NCI-H146 (cell line): Measurements from ENCODE around the gene PRKCE.

Experiments
- DNase-seq: peaks from one replicate; lab custom pipeline; 2025; lab: John Stamatoyannopoulos, UW

PRKCE gene

DNA sequence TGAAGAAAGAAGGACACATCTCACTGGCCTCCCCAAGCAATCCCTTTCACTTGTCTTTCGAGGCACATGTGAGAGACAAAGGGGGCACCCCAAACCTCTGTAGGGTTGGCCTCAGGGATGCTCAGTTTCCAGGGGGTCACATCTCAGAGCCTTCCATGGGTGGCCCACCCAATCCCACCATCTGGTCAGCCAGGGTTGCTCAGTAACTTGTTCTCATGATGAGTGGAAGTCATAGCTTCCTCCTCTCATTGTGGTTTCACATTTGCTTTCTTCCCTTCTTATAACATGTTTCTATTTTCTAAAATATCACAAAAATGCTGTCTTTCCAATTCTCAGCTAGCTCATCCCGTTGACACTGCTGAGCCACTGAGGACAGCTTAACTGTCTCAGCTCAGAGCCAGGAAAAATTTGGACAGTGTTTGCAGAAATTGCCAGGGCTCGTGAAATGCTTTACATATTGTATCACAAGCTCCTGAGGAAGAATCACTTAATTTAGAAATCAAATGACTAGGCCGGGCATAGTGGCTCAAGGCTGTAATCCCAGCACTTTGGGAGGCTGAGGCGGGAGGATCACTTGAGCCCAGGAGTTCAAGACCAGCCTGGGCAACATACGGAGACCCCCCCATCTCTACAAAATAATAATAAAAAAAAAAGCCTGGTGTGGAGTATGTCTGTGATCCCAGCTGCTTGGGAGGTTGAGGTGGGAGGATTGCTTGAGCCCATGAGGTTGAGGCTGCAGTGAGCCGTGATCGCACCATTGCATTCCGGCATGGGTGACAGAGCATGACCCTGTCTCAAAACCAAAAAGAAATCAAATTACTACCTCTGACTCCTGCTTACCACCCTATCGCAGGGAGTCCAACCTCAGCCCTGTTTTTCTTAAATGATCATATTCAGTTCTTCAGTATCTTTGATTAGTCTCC is 129.3 kb downstream of the PRKCE start:
- no peak for DNase-seq

DNA sequence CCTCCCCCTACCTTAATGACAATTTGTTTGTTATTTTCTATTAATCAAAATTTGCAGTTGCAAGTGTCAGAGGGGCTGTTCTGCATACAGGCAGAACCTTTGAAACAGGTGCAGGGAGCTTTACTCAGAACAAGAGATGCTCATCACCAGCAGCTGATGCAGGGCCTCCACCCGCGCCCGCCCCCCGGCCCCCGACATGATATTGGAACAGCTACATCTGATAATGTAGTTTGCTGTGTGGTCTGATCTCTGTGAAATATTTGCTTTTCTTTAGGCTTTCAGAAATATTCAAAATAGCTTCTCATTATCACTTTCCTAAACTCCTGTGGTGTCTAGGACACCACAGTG is 130.0 kb downstream of the PRKCE start:
- DNase-seq, result no peak

DNA sequence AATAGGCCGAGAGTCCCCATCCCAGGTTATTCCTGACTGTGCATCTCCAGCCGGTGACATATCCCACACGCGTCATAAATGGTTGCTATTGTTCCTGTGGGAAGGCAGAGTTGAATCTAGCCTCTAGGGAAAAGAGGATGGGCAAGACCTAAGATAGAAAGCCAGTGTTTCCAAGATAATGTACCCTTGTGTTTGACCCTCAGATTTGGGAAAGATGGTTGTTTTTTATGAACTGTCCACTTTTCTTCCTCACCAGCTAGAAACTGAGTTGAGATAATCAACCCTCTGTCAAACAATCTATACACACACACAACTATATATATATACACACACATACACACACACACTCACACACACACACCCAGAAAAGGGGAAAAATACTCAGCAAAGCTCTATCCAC is 131.0 kb downstream of the PRKCE start:
- no peak for DNase-seq

DNA sequence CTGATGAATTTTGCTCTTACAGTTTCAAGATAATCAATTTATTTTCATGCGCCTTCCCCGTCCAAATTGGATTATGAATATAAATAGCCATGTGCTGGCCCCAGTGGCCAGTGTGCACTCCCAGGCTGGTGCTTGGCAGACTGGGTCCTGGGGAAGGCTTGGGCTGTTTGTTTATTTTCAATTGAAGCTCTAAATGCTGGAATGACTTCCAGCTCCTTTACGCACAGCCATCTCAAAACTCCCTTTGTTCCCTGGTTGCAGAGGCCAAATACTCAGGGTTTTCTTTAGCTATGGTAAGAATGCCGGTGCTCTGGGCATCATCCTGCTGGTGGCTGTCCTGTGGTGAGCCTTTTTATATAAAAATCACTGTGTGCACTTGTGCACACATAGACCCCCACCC is 131.5 kb downstream of the PRKCE start:
- DNase-seq, result peak; percentile 19

DNA sequence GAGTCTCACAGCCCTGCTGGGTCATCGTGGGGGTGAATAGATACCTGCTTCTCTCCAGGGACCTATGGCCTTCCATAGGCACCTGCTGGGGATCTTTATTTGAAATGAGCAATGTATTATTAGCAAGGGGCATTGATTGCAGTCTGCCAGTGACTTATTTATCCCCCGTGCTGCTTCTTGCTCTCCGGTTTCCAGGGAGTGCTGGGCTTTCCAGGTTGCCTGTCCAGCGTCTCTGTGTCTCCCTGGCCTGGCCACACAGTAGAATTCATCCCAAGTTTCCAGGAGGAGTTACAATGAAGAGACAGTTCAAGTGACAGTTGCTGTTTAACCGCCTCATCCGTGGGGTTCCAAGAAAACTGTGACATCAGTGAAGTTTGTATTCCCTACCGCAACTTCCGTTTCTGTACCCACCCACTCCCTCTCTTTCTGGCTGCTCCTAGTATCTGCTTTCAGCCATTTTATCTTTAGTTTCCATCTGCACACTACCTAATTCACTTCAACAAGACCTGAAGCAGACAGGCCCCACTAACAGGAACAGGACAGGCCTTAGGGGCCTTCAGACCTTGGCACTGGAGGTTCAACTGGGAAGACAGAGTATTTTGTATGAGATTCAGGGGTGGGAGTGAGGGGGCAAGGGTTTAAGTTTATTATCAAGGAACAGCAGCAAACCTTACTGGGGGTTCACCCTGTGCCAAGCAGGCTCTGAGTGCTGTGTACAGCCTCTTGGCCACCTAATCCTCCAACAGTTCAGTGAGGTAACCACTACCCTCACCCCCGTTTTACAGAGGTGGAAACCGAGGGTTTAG is 134.8 kb downstream of the PRKCE start:
- DNase-seq, result no peak

DNA sequence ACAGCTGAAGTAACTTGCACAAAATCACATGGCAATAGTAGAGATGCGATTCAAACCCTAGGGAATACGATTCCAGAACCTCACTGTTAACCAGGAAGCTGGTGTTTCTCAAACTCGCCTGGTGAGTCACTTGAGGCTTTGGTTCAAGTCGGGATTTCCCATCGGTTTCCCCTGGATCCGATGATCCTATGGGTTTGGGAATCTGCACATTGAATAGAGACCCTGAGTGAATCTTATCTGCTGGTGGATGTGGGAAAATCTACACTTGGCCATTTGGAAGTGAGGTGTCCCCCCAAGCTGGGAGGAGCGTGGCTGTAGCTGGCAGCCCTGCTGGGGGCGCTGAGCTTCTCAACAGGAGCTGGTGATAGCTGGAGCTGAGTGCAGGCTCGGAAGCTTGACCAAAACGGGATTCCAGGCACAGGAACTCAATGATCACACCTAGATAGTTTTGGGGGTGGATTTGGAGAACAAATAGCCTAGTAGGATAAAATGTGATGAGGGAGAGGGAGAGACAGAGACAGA is 135.4 kb downstream of the PRKCE start:
- DNase-seq, result no peak

DNA sequence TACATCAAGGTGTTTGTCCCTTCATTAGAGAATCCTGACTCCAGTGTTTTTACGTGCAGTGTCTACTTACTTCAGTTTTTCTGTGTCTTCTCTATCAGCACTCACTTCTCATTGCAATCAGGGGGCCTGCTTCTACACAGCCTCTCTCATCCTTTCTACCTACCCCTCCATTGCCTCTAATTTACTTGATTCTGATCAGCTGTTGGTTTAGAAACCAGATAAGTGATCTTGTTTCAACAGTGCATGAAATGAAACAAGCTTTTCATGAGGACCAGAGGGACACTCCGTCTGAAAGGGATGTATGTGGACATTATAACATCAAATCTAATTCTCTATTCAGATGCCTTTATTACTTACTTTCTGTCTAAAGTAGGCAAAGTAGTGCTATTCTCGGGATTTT is 136.9 kb downstream of the PRKCE start:
- no peak for DNase-seq

DNA sequence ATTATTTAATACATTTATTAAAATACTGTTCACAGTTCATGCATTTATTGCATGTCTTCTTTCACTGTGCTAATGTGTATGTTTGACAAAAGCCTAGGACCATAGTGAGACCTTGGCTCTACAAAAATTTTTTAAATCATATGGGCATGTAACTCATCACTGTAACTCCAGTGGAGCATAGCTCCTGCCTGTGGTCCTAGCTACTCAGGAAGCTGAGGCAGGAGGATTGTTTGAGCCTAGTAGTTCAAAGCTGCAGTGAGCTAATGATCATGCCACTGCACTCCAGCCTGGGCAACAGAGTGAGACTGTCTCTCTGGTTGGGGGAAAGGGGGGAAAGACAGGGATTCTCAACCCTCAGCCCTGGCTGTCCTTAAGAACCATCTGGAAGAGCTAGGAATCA is 137.8 kb downstream of the PRKCE start:
- no peak for DNase-seq

DNA sequence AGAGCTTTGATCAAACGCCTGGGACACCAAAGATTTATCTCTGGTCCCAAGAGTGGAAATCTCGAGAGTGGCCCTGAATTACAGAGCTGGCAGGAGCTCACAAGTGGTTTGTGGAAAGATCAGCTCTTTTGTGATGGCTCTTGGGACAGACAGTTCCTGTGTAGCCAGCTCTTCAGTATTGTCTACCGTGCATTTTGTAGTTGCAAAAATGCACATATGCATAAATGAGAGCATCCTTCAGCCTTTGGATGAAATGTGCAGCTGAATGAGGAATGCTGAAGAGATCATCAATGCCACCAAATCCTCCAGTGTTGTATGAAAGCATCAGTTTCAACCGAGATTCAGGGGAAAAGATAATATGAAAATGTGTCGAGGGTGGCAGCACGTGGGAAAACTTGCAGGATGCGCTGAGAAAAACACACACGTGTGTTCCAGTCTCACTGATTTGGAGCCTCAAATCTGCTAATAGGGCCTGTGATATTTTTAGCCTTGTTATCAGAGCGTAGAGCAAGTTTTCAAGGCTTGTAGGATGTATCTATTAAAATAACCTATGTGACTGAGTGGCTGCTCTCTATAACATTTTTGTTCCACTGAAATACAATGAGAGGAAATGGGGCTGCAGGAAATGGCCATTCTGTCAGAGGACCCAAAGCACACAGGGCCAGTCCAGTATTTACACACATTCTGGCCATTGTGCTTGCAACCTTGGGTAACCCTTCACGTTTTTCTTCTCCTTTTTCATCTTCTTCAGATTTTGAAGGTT is 138.7 kb downstream of the PRKCE start:
- no peak for DNase-seq

DNA sequence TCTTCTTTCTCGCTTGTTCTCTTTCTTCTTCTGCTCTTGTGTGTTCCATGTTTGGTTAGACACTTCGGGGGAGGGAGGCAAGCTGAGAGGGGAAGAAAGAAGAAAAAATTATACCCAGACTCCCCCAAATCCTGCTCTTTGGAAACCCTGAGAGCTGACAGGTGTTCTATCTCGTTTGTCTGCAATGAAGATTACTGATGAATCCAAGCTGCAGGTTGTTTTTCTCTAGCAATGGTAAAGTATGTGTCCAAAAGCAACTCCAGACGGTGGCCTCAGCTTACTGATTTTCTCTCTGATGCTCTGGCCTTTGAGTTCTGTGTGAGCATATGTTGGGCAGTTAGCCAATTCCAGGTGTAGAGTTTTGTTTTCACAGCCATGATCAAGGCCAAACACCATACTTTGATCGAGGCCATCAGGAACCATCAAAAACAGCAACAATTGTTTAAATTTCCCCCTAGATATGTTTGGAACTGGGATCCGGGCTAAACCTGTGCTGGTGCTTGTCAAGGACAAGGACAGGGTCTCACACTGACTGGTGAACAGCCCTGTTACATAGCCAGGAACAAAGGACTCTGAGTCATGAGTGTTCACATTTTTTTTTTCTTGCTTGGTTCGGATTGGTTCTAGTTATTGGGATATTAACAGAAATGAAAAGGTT is 142.0 kb downstream of the PRKCE start:
- DNase-seq, result no peak

DNA sequence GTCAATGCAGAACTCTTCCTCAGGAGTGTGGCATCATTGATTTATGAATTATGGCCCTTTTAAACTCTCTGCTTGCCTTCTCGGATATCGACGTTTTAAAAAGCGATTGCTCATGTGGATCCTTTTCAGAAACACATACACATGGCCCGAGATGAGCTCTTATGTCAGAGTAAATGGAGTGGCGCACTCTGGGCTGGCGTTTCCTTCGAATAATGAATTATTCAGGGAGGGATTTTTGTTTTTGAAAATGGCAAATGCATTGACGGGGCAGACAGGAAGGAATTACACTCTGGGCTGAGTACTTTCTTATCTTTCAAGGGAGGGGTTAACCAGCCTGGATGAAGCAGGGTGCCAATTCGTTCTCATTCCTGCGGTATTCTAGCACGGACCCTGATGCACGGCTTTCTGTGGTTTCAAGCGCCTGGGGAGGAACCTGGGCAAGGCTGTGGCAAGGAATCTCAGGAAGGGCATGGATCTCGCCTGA is 142.7 kb downstream of the PRKCE start:
- no peak for DNase-seq

DNA sequence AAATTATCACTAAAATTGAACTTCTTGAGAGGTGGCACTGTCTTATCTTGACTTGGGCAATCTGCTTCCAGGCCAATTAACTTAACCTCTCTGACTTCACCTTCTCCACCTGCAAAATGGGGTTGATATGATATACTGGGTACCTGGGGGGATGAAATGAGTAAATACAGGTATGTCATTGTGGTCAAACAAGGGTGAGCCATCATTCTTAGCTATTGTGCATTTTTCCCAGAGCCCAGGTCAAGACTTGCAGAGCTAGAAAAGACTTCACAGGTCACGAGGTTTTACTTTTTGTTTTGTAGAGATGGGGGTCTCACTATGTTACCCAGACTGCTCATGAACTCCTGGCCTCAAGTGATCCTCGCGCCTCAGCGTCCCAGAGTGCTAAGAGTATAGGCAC is 145.0 kb downstream of the PRKCE start:
- DNase-seq, result no peak

DNA sequence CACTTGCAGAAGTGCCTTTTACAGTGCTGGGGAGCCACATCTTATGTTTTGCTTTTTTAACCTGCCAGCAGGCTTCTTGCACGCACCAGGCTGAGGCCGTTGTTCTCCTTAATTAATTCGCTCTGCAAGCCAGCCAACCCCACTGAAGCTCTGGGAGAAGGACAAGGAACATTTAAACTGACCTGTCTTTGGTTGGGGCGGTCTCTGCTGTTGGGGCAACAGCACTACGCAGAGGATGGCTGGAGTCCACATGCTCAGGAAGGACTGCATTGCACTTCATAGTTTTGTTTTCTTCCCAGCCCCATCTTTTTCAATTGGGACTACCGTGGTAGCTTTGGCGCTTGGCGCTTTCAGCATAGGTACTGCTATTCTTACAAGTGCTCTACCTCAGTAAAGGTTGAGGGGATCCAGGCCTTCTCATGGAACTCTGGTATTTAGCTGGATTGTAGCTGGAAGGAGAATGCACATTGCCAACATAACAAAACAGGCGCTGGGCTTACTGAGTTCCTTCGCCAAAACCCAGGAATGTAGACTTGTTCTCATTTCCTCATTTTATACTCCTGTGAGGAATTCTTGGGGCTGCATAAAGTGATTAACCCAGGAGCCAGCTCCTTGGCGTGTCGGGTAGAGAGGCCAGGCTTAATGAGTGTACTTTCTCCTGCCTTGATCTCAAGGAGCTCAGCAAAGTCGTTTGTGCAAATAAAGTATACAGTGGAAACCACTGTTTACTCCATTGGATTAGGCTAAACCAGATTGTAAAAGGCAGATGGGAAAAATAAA is 146.2 kb downstream of the PRKCE start:
- no peak for DNase-seq

DNA sequence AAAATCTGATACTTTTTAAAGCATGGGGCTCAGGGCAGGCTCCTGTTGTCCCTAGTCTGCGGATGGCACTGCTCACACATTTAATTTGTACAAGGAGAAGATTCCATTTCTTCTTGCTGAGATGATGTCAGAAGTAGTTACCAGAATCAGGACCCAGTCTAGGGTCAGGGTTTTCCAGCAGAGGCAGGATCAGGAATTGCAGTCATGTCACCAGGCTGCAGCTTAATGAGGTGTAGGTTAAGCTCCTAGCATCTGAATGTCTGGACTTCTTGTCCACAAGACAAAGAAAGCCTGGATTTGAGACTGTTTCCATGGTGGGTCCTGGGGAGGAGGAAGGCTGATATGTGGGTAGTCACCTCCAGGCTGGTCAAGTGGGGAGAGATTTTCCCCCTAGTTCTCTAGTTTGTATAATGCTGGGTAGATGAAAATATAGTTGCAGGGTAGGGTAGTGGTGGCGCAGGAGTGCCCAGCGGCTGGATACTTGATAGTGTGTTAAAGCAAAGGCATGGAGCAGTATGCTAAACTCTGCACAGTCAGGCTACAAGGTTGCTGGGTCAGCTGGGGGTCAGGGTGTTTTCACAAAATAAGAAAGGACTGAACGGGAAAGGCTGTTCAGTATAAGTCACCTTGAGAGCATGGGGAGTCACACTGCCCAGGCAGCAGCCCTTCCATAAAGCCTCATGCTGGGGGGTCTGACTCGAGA is 148.4 kb downstream of the PRKCE start:
- no peak for DNase-seq

DNA sequence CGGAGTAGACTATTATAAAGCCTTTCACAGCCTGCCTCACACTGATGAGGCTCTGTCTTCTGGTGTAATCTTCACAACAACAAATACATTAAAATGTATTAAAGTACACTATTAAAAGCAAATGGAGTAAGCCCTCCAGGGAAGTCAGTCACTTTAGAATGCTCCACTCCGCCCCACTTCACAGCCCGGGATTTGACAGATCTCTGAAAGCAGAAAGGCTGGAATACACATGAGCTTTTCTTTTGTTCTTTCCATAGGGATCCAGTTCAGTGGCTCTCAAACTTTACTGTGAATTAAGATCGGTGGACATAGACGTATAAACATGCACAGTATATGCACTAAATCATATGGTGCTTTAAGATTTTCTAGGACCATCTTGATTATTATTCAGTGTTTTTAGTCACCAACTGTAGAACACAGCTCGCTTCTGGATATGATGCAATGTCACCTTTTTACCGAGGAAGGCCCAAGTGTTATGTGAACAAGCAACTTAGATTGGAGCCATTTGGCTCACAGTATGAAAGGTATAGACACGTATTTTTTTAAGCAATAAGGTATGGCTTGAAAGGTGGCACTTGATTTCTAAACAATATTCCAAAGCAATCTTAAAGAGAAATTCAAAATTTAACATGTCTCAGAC is 151.1 kb downstream of the PRKCE start:
- DNase-seq, result no peak

DNA sequence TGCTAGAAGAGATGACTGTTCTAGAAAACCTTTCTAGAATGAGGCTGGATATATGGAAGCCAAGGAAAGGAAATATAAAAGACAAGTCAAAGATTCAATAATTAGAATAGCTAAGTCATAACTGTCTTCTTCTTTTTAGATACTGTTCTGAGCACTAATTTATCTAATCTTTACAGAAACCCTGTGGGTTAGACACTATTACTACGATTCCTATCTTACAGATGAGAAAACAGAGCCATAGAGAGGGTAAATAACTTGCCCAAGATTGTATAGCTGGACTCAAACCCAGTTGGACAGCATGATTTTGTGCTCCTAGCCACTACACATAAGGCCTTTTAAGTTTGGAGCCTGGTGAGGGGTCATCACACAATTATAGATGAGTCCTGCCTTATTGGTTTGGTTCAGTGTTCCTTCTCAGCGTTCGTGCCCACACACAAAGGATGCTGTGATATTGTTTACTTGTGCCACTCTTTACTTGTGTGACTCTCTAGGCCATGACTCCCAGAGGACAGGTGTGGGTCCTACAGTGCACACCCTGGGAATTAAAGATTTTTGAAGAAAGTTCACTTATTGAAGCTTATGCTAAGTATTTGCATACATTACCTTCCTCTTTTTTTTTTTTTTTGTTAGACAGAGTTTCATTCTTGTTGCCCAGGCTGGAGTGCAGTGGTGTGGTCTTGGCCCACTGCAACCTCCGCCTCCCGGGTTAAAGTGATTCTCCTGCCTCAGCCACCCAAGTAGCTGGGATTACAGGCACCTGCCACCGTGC is 153.7 kb downstream of the PRKCE start:
- DNase-seq, result no peak

DNA sequence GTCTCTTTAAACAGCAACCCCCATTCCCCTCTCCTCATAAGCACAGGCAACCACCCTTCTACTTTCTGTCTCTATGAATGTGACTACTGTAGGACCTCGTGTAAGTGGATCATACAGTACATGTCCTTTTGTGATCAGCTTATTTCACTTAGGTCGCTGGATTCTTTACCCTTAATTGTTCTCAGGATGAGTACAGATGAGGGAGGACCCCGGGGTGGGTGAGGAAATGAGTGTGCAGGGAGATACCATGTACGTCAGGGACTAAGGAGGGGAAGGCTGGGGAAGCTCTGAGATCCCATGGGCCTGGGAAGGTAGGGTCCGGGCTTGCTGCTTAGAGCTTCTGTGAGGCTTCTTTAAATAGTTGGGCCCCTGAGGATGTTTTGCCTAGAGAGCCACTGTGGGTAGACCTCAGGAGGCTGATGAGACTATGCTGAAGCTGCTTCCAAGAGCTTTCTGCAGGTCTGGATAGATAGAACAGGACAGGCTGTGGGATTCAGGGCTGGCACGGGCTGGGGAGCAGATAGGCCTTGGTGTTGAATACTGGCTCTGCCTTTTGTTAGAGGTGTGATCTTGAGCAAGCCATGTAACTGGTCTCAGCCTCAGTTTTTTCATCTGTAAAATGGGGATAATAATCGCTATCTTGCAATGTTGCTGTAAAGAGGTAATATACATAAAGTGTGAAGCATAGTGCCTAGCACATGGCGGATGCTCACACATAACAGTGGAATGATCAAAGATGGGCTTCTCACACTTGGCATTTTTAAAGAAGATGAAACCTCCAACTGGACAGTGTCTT is 155.3 kb downstream of the PRKCE start:
- no peak for DNase-seq

DNA sequence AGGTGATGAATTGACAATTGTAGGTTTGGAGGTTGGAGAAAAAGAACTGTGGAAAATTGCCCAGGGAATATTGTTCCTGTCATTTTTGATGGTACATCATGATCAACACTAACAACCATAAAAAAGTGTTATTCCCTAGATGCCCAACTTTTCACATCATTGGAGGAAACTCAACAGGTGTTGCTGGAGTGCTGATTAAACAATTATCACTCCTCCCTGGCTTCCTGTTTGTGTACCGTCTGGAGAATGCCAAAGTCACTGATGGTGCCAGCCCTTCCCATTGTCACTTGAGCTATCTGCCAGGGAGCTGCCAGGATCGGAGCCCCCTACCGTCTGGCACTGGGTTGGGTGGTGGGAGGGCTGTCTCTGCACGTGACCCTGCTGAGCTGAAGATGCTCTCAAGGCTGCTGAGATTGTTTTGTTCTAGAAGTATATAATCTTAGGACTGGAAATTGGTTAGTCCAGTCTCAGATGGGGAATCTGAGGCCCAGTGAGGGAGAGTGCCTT is 156.9 kb downstream of the PRKCE start:
- peak; percentile 38 for DNase-seq
